ENCODE results near the gene WDFY3.

- TF ChIP-seq, protein P1, sequence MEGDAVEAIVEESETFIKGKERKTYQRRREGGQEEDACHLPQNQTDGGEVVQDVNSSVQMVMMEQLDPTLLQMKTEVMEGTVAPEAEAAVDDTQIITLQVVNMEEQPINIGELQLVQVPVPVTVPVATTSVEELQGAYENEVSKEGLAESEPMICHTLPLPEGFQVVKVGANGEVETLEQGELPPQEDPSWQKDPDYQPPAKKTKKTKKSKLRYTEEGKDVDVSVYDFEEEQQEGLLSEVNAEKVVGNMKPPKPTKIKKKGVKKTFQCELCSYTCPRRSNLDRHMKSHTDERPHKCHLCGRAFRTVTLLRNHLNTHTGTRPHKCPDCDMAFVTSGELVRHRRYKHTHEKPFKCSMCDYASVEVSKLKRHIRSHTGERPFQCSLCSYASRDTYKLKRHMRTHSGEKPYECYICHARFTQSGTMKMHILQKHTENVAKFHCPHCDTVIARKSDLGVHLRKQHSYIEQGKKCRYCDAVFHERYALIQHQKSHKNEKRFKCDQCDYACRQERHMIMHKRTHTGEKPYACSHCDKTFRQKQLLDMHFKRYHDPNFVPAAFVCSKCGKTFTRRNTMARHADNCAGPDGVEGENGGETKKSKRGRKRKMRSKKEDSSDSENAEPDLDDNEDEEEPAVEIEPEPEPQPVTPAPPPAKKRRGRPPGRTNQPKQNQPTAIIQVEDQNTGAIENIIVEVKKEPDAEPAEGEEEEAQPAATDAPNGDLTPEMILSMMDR (IDR thresholded peaks at IDR 0.05): no peak
- TF ChIP-seq POLR2A (IDR thresholded peaks at IDR 0.05): no peak
These were observed 69.0 kb downstream of the WDFY3 start for GRCh38 chr4:84897516-84897915.

Measured in uterus (tissue), 2 donors.